Ovary (tissue), 3 donors: ENCODE measurements around the gene GDF10.

ENCODE experiments used
- CTCF ChIP-seq, 3 donors: fragments of 450-650 bp in 2 of 3; fragments of 200-600 bp in 1 of 3; IDR thresholded peaks; one replicate each; pipeline versions ENCODE4 v1.5.1 to v1.8.0; 2016 to 2022; ENCODE audit warnings: antibody characterized with exemption in 3 of 3, mild to moderate bottlenecking in 1 of 3
- EP300 ChIP-seq: sonication (generic); formaldehyde crosslinking; IDR thresholded peaks from one replicate; pipeline ENCODE4 v1.6.1; 2017; ENCODE audit warnings: antibody characterized with exemption
- donor health status: DM: no; HTN: no; CAD: no.

- TF ChIP-seq EP300 (no peak), CTCF (IDR thresholded peaks at IDR 0.05) (no peak)
These were observed 54.2 kb downstream of the GDF10 start for GRCh38 chr10:47354165-47354564.
